ENCODE measurements around the gene R3HCC1L.

- no peak for TF ChIP-seq HDAC2 (IDR thresholded peaks at IDR 0.05)
- TF ChIP-seq RREB1 (CRISPR knock-in tag; IDR thresholded peaks at IDR 0.05), result no peak
- no peak for TF ChIP-seq CREB1 (IDR thresholded peaks at IDR 0.05)
- no peak for TF ChIP-seq CREB1 (CRISPR knock-in tag; IDR thresholded peaks at IDR 0.05)
- TF ChIP-seq CHD1 (IDR thresholded peaks at IDR 0.05; ENCODE audit: low read length), result no peak
- no peak for TF ChIP-seq POLR2AphosphoS5 (IDR thresholded peaks at IDR 0.05; ENCODE audit: control insufficient read depth, insufficient read depth, low read depth, low read length)
- TF ChIP-seq BDP1 (IDR thresholded peaks at IDR 0.05; ENCODE audit: insufficient read depth, insufficient read length), result no peak
- TF ChIP-seq ZBTB43 (CRISPR knock-in tag; IDR thresholded peaks at IDR 0.05), result no peak
- TF ChIP-seq NR2C2 (CRISPR knock-in tag; IDR thresholded peaks at IDR 0.05), result no peak
- no peak for TF ChIP-seq NR2C2 (tag; IDR thresholded peaks at IDR 0.05)
- TF ChIP-seq NRF1 (conservative IDR thresholded peaks at IDR 0.05 in 1 of 2, IDR thresholded peaks at IDR 0.05 in 1 of 2), result no peak
- no peak for TF ChIP-seq U2AF2 (optimal IDR thresholded peaks at IDR 0.05; ENCODE audit: low read depth, low read length)
Observed at GRCh38 chr10:98101366-98101765, 33.1 kb upstream of the R3HCC1L start.
